Epithelial cell of proximal tubule (primary cell): ENCODE data around the gene ZNF562. TPM values are rescaled to one million over a fixed set of nuclear protein-coding genes. Genes with fewer than 3 reads are reported as not detected.
"Not testable (repeated sequence)": the region's sequence is repeated elsewhere in the genome, so short reads cannot be mapped to it uniquely, and the experiment has no call there.

Experiments
- DNase-seq: peaks from one replicate; pipeline ENCODE4 v3.0.0-alpha.2; 2011; ENCODE audit warnings: low read depth
- H3K4me3 ChIP-seq: 2 replicates; pipeline ENCODE4 v1.5.1; 2011; ENCODE audit warnings: low read depth, mild to moderate bottlenecking, low read length
- CTCF ChIP-seq: conservative IDR thresholded peaks from 2 replicates; pipeline ENCODE4 v1.5.1; 2012; ENCODE audit warnings: low read depth, mild to moderate bottlenecking, low read length
- total RNA-seq: library from RNA; depleted of rRNA; stranded (reverse); fragments of >200 nt; gene quantifications from 2 replicates; pipeline ENCODE4 v1.2.3, GENCODE V29; 2015

The ZNF562 gene
- total RNA-seq, 1 donor from 2014 or later, result 9.0 TPM

DNA sequence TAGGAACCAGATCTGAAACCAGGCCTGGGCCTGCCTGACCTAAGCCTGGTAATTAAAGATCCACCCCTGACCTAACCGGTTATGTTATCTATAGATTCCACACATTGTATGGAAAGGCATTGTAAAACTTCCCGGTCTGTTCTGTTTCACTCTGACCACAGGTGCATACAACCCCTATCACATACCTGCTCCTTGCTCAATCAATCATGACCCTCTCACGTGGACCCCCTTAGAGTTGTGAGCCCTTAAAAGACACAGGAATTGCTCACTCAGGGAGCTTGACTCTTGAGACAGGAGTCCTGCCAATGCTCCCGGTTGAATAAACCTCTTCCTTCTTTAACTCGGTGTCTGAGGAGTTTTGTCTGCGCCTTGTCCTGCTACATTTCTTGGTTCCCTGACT, 27.3 kb upstream of the ZNF562 start:
- DNase-seq, result no peak
- no peak overlapping the region for H3K4me3 ChIP-seq
- TF ChIP-seq CTCF, result no peak

DNA sequence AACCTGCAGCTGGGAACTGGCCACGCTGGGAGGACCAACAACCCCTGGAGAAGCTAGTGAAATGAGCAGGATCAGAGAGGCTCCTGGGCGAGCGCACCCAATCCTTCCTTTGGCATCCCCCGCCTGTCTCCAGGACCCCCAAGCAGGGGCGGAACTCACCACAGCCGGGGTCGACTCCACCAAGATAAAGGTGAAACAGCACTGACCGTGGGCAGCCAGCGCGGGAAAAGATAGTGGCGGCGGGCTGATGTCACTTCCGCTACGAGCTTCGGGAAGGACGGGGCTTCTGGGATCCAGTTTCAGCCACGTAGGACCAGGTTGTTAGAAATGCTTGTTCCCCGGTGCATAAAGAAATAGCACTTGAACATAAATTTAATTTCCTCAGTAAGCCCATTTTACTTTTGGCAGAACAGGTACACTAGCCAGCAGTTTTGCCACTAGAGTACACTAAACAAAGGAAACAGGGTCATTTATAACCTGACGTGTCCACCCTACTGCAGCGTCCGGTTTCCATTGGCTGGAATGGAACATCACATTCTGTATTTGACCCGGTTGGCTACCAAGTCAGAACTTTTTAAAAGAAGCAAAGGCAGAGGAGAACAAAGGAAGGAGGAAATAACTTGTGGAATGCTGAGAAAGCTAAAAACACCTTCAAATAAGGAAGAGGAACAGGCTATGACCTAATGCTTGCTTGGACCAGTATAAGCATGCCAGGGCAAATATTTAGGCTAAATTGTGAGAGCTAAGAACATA, 25.5 kb upstream of the ZNF562 start:
- H3K4me3 ChIP-seq, result no peak overlapping the region
- no peak for DNase-seq
- no peak for TF ChIP-seq CTCF

DNA sequence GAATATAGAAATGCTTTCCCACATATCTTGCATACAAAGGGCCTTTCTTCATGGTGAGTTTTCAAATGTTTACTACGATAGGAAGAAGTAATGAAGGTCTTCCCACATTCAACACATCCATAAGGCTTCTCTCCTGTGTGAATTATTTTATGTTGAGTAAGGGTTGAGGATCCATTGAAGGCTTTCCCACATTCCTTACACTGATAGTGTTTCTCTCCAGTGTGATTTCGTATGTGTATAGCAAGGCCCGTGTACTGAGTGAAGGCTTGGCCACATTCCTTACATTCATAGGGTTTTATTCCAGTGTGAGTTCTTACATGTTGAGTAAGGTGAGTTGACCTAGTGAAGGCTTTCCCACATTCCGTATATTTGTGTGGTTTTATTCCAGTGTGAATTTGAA, 15.4 kb upstream of the ZNF562 start:
- DNase-seq, H3K4me3 ChIP-seq: not testable (repeated sequence)

GRCh38 chr19:9679996-9680395, 5.1 kb upstream of the ZNF562 start:
- H3K4me3 ChIP-seq, DNase-seq: not testable (repeated sequence)

DNA sequence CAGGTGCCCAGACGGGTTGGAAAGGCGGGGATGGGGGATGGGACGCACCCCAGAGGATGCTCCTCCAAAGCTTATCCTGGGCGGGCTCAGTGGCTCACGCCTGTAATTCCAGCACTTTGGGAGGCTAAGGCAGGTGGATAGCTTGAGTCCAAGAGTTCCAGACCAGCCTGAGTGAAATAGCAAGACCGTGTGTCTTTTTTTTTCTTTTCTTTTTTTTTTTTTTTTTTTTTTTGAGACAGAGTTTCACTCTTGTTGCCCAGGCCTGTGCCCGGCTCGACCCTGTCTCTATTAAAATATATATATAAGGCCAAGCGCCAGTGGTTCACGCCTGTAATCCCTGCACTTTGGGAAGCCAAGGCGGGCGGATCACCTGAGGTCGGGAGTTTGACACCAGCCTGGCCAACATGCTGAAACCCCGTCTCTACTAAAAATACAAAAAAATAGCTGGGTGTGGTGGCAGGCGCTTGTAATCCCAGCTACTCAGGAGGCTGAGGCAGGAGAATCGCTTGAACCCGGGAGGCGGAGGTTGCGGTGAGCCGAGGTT, 530 bp upstream of the ZNF562 start:
- H3K4me3 ChIP-seq, result peak overlapping the region; percentile 94
- not testable (repeated sequence) for DNase-seq

DNA sequence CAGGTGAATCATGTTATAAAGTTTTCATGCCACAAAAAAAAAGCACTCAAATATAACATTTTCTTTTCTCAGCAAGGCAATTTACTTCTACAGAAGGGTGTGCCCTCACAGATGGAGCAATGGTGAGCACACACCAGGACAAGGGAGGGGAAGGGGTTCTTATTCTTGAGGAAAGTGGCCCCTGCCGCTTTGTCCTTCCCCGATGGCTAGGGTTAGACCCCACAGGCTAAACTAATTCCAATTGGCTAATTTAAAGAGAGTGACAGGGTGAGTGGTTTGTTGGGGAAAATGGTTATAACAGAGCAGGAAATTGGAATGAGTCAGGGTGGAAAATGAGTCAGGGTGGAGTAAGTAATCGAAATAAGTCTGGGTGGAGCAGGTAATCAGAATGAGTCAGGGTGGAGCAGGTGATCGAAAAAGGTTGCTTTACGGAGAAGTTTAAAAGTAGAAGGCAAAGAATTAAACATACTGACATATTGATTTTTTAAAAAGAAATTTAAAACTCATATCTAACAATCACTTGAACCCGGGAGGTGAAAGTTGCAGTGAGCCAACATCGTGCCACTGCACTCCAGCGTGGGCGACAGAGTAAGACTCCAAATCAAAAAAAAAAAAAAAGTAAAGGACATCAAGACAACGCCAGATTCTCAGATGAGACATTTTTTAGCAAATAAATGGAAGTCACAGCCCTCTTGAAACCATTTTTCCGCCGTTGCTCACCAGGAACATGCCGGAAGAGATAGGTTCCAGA, 813 bp downstream of the ZNF562 start:
- no peak for TF ChIP-seq CTCF
- peak overlapping the region; percentile 94 for H3K4me3 ChIP-seq
- DNase-seq, result no peak

DNA sequence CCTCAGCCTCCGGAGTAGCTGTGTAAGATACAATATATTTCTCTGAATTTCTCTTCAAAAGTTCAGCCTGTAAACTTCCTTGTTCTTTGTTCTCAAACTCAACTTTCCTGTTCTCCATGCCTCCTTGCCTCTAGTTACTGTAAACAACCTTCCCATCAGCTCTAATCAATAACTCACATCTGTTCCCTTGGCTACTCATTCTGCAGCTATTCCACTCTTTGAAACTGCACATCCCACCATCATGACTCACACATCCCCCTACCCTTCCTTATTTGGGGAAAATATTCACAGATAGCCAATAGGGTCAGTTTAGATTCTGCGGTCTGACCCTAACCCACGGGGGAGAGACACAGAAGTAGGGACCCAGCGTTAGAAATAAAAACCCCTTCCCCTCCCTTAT, 2.0 kb downstream of the ZNF562 start:
- no peak overlapping the region for H3K4me3 ChIP-seq
- no peak for DNase-seq
- TF ChIP-seq CTCF, result no peak

DNA sequence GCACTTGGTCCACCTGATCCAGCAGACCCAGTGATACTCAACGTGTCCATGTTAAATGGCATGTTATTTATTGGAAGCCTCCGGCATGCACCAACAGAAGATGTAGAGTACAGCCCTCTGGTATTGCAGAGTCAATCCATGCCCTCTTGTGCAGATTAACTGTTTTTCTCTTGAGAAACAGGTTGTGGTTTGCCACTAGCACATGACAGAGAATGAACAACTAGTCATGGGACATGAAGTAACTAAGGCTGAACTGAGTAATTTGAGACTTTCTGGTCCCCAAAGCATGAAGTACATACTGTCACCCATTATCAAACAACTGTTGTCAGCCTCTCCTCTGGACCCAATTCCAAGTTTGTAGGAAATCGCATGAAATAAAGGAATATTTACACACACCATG, 3.2 kb downstream of the ZNF562 start:
- H3K4me3 ChIP-seq, result no peak overlapping the region
- no peak for DNase-seq
- no peak for TF ChIP-seq CTCF
